Measurements from ENCODE around the gene UBTD1.

Gene UBTD1

GRCh38 chr10:97584798-97585438, 86.2 kb downstream of the UBTD1 start:
- DNase-seq (ENCODE audit: low spot score), result no peak

DNA sequence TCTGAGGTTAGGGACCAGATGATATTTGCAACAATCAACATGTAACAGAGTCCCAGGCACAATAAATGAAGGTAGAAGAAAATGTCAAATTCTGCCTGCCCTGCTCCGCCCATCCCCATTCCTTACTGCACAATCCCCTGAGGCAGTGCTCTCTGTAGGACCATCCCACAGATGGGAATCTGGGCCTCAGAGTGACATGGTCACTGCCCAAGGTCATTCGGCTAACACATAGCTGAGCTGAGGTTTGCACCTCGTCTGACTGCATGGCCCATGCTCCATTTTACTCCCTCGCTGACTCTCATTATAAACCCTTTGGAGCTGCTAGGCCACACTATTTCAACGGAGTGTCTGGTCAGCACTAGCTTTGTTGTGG, 86.7 kb downstream of the UBTD1 start:
- no peak for DNase-seq (ENCODE audit: low spot score)

DNA sequence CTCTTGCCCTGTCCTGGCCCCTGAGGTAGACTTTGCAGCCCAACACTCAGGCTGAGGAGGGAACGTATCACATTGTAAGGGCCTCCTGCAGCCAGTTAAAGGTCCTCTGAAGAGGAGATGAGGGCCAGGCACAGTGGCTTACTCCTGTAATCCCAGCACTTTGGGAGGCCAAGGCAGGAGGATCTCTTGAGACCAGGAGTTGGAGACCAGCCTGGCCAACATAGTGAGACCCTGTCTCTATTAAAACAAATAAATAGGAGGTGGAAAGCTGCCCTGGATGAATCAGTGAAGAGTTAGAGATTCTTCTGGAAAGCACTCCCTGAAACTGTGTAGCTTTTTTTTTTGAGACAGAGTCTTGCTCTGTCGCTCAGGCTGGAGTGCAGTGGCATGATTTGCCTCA, 88.5 kb downstream of the UBTD1 start:
- DNase-seq (ENCODE audit: low spot score), result no peak

DNA sequence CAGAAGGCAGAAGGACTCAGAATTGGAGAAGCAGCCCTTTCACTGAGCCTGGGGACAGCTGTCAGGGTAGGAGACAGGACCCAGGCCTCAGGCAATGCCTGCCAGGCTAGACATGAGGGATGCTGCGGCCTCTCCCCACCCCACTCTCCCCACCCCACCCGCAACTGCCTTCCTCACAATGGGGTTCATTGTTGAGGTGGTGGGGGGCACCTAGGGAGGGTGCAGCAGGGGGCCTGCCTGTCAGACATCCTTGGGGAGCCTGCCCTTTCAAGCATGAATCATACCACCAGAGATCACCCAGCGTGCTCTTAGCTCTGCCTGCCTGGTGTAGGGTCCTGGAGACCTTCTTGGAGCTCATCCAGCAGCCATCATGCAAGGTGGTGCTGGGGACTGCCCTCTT, 90.8 kb downstream of the UBTD1 start, which contains the start of gene C10orf62:
TSS of gene C10orf62 (plus strand) at position 243 of the 400 bp plus-strand sequence. CDS start 177 bp downstream, outside the sequence.
- DNase-seq (ENCODE audit: low spot score), result no peak

- no peak for DNase-seq (ENCODE audit: low spot score)
Observed at GRCh38 chr10:97590082-97590747, 91.5 kb downstream of the UBTD1 start.

- DNase-seq (ENCODE audit: low spot score), result peak; percentile 29
Observed at GRCh38 chr10:97590748-97591495, 92.2 kb downstream of the UBTD1 start.

DNA sequence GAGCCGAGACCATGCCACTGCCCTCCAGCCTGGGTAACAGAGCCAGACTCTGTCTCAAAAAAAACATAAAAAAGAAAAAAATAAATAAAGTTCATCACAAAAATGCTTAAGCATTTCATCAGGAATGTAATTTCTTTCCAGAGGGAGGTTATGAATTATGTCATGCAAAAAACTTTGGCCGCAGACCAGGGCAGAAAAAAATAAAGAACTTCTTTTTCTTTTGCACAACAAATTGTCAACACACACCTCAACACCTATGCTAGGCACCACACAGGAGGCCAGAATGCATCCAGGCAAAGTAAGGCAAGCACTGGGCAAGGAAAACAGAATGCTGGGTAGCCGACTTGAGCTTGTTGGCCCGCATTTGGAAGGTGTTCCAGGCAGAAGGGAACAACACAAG, 94.7 kb downstream of the UBTD1 start:
- no peak for DNase-seq (ENCODE audit: low spot score)

DNA sequence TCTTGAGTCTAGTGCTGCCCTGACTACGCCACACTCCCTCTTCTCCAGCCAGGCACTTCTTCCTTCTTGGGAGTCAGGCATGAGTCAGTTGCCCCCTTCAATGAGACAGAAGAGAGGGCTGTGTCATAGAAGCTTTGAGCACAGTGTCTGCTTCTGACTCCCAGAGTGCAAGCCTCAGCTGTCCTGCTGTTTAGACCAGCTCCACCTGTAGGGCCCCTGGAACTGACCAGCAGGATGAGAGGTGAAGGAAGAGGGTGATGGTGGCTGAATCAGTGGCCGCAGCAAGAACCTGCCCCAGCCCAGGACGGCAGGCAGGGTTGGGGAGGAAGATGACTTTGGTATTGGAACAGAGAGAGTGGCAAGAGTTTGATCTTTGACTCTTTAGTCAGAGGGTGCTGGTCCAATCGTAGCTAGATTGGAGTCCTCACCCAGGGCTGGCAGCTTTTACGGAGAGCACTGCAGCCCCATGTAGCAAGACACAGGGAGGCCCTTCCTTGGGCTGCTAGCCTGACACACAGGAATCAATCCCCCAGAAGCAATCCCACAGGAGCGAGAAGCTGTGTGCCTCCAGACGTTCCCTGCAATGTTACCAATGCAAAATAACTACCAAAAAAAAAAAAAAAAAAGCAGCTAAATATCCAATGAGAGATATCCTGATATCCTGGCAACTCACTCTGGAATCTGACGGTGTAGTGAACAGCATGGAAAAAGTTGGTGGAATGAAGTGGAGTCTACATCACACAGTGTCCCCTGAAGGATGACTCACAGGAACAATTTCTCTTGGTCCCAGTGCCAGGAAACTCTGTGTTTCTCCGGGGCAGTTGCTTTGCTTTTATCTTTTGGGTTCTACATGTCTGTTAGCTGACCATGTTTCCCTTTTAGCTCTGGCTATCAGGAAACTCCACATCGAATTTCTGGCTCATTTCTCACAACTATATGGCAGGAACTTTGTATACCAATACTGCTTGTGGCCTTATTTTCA, 97.7 kb downstream of the UBTD1 start:
- DNase-seq (ENCODE audit: low spot score), result no peak

DNA sequence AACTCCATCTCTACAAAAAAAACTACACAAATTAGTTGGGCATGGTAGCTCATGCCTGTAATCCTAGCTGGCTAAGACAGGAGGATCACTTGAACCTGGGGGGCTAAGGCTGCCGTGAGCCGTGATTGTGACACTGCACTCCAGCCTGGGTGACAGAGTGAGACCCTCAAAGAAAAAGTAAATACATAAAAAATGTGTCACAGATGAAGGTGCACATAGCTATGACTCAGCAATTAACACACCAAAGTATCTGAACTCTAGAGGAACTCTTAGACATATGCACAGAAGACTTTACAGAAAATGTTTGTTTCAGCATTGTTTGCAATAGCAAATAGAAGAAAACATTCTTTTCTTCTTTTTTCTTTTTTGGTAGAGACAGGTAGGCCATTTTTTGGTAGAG, 99.1 kb downstream of the UBTD1 start:
- DNase-seq (ENCODE audit: low spot score), result no peak

GRCh38 chr10:97598407-97599271, 99.9 kb downstream of the UBTD1 start:
- no peak for DNase-seq (ENCODE audit: low spot score)

GRCh38 chr10:97599272-97599619, 100.5 kb downstream of the UBTD1 start:
- no peak for DNase-seq (ENCODE audit: low spot score)

GRCh38 chr10:97600616-97601015, 101.9 kb downstream of the UBTD1 start:
- no peak for DNase-seq (ENCODE audit: low spot score)

DNA sequence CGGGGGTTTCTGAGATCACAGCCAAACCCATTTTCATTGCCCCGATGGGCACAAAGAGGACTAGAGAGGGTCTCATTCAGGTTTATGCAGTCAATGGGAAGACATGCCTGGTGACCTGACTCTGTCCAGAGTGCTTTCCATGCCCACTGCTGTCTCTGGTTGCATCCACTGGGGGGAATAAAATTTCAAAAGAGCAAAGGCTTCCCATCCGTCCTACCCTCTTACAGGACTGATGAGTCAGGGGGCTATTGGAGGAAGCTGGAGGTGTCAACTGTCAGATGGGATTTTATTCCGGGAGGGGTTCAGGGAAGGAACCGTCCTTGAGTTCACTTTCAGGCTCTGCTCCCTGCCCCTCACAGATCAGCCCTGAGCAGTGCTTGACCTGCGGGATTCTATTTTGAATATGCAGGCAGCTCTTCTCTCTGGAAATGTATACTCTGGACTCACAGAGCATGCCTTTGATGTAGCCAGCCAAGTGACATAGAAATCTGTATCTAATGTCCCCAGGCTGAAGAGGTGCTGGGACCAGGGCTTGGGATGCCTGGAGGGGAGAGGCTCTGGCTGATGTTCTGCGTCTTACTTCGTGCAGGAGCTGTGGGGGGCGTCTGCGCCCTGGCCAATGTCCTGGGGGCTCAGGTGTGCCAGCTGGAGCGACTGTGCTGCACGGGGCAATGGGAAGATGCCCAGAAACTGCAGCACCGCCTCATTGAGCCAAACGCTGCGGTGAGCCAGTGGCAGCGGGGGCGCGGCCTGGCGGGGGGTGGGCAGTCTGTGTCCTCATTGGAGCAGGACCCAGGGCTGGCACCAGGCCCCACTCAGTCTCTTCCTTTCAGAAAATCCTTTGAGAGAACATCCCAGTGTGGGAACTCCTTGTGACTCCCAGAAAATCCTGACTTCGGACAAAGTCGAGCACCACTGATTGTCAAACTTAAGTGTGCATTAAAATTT, 102.8 kb downstream of the UBTD1 start:
- DNase-seq (ENCODE audit: low spot score), result no peak

- DNase-seq (ENCODE audit: low spot score), result no peak
Observed at GRCh38 chr10:97607095-97607636, 108.4 kb downstream of the UBTD1 start.

GRCh38 chr10:97608991-97609561, 110.4 kb downstream of the UBTD1 start:
- DNase-seq (ENCODE audit: low spot score), result no peak

- DNase-seq (ENCODE audit: low spot score), result no peak
Observed at GRCh38 chr10:97611473-97611872, 112.7 kb downstream of the UBTD1 start.

DNA sequence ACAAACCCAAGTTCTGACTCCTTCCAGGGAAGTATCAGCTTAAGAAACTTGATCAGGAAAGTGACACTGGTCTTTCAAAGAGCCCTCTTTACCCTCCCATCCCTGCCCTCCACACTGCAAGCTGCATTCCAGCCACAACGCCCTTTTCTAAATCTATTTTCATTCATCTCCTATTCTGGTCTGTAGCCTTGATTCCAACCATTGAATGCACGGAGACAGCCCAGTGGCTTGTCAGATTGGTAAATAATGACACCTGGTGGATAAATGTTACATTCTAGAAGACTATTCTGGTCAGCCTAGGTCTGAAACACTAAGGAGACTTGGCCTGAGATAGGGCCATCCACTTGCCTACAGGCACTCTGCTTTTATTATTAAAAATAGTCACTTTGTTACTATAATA, 113.7 kb downstream of the UBTD1 start:
- peak; percentile 62 for DNase-seq (ENCODE audit: low spot score)

DNA sequence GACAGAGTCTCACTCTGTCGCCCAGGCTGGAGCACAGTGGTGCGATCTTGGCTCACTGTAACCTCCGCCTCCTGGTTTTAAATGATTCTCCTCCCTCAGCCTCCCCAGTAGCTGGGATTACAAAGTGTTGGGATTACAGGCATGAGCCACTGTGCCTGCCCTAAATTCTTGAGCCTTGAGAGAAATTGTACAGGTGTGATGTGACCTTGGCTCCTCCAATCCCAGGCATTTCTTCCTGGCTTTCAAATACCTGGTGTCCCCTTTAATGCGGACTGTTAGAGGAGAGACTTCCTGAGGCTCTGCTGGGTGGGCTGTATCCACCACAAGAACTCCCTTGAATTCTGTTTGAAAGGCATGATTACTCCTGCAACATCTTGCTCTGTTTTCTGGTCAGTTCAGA, 119.6 kb downstream of the UBTD1 start:
- no peak for DNase-seq (ENCODE audit: low spot score)

DNA sequence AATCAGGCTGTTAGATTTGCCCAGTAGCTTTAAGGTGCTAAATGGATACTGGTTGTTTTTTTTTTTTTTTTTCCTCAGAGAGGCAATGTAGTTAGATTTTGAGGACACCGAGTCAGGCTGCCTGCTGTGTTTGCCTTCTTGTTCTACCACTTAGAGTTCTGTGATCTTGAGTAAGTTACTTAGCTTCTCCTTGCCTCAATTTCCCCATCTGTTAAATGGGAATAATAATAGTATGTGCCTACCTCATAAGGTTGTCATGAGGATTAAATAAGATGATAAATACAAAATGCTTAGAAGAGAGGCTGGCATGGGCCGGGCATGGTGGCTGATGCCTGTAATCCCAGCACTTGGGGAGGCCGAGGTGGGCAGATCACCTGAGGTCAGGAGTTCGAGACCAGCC, 120.0 kb downstream of the UBTD1 start:
- DNase-seq (ENCODE audit: low spot score), result no peak

All from NAMALWA (cell line).